HFF-Myc (cell line): ENCODE results near the gene ZP1.
A peak's percentile ranks its signal among the peaks of the same experiment; 100 is the strongest.

Source experiments
- DNase-seq: peaks from one replicate; pipeline ENCODE4 v3.0.0-alpha.2; 2011; ENCODE audit warnings: low read depth; ENCODE audit errors: extremely low read depth
- H3K4me3 ChIP-seq: replicated peaks from 2 replicates; pipeline ENCODE4 v1.5.1; 2011; ENCODE audit warnings: low read depth, mild to moderate bottlenecking, control low read depth, low read length
- CTCF ChIP-seq: IDR thresholded peaks from 2 replicates; pipeline ENCODE4 v1.5.1; 2012; ENCODE audit warnings: mild to moderate bottlenecking, low read depth, low read length, control low read depth; ENCODE audit errors: missing control alignments

The ZP1 gene

DNA sequence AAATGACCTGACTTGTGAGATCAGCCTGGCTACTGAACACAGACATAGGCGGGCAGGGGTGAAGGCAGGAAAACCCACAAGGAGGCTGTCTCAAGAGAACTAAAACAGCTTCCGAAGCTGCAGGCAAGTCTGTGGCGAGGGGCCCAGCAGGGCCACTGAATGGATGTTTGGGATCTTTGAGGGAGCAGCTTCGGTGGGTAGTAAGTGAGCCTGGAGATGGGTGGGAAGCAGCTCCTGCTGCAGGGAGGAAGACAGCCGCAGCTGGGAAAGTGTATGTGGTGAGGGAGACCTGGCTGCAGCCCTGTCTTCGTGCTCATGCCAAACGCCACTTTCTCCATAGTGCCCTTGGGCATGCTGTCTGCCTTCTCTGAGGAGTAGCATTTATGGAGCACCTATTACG is 22.0 kb upstream of the ZP1 start:
- no peak for TF ChIP-seq CTCF
- peak overlapping the region; percentile 100 for H3K4me3 ChIP-seq
- no peak for DNase-seq

- no peak overlapping the region for H3K4me3 ChIP-seq
- no peak for TF ChIP-seq CTCF
- DNase-seq = no peak
Measured at GRCh38 chr11:60847281-60847680, 20.1 kb upstream of the ZP1 start.

GRCh38 chr11:60847896-60848295 is 19.4 kb upstream of the ZP1 start:
- H3K4me3 ChIP-seq = no peak overlapping the region
- DNase-seq = no peak
- no peak for TF ChIP-seq CTCF

GRCh38 chr11:60848714-60849151 is 18.6 kb upstream of the ZP1 start:
- no peak overlapping the region for H3K4me3 ChIP-seq
- DNase-seq = no peak
- TF ChIP-seq CTCF = no peak

GRCh38 chr11:60849641-60850520 is 17.5 kb upstream of the ZP1 start:
- TF ChIP-seq CTCF = no peak
- DNase-seq = no peak
- no peak overlapping the region for H3K4me3 ChIP-seq

DNA sequence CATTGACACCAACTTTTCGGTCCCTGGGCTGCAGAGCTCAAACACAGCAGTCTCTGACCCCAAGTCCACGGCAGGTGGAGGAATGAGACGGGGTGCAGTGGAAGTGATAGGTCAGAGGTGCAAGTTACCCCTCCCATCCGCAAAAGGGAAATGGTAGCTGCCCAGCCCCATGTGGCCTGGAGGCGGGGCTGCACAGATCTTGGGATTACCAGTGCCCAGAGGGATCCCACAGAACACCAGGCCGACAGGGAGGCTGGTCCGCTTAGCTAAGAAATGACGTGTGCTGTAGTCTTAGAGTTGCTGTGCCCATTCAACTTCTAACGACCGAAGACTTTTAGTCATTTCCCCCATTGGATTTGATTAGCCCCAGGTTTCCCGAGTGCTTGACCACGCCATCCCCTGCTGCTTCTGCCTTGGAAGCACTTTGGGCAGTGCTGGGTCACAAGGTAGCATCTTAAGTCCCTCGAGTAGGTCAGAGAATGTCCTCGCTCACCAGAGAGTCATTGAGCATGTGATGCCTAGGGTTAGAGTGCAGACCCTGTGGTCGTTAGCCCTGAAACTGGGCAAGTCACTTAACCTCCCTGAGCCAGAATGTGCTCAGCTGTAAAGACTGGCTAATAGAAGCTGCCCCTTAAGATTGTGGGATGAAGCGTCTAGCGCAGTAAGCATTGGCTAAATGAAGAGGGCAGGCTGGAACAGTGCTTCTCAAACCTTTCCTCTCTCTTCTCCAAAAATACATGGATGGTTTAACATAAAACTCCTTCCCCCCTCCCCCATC is 15.8 kb upstream of the ZP1 start:
- no peak for TF ChIP-seq CTCF
- DNase-seq = no peak
- H3K4me3 ChIP-seq = no peak overlapping the region
